ENCODE measurements around the gene ZMYND8. TPM values are rescaled to one million over a fixed set of nuclear protein-coding genes. Genes with fewer than 3 reads are reported as not detected.
"Not testable (repeated sequence)": the region's sequence is repeated elsewhere in the genome, so short reads cannot be mapped to it uniquely, and the experiment has no call there.

The ZMYND8 gene
- total RNA-seq, 2 experiments from 2014 or later, result 33.0 to 34.3 TPM

DNA sequence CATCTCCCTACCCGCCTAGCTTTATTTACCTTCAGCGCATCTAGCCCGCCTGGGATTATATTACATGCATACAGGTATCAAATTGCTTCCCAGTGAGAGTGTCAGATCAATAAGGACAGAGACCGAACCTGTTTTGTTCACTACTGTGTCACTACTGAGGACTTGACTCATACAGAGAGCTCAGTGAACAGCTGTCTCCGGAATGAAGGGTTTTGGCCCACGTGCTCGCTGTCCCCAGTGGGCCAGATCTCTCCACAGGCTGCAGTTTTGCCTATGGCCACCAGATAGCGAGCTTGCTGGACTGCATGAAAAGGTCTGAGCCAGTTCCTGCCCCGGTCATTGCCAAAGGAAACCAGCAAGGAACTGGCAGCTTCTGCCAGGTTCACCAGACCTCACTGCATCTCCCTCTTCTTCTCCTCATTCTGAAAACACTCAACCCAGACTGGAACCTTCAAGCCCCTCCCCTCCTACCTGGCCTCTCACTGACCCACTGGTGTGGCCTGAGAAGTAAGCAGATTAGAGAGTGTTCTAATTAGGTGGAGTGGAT is 150.8 kb downstream of the ZMYND8 start:
- ATAC-seq (ENCODE audit: poor library complexity) (peak; percentile 70), DNase-seq (peak in 5 of 14 experiments; percentile 27 to 68 (median 41))
- Mint-ChIP-seq H3K27me3 (no peaks in the 10 kb centered on the region), H3K4me3 (no peak overlapping the region), H3K4me1 (ENCODE audit: low read depth) (peaks cover 6% of the 10 kb centered on the region), H3K36me3 (ENCODE audit: low read depth) (peaks cover 22% of the 10 kb centered on the region), H3K27ac (no peak overlapping the region), H3K9me3 (no peaks in the 10 kb centered on the region)
- TF ChIP-seq, protein P1, sequence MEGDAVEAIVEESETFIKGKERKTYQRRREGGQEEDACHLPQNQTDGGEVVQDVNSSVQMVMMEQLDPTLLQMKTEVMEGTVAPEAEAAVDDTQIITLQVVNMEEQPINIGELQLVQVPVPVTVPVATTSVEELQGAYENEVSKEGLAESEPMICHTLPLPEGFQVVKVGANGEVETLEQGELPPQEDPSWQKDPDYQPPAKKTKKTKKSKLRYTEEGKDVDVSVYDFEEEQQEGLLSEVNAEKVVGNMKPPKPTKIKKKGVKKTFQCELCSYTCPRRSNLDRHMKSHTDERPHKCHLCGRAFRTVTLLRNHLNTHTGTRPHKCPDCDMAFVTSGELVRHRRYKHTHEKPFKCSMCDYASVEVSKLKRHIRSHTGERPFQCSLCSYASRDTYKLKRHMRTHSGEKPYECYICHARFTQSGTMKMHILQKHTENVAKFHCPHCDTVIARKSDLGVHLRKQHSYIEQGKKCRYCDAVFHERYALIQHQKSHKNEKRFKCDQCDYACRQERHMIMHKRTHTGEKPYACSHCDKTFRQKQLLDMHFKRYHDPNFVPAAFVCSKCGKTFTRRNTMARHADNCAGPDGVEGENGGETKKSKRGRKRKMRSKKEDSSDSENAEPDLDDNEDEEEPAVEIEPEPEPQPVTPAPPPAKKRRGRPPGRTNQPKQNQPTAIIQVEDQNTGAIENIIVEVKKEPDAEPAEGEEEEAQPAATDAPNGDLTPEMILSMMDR (IDR thresholded peaks at IDR 0.05), result peak; percentile 75
- no peak overlapping the region for H3K4me3 ChIP-seq (ENCODE audit: low read length)
- H3K4me1 ChIP-seq (ENCODE audit: insufficient read depth, low read length), result no peaks in the 10 kb centered on the region
- intact Hi-C loops (cut with DNase I, micrococcal nuclease), result loop anchor here in 1 of 2 experiments (2.0 kb wide), 1 partner anchor 179 kb away; no protein-coding TSS in a partner anchor
- H3K9me3 ChIP-seq (ENCODE audit: control insufficient read depth in 1 of 2, insufficient read depth in 1 of 2, low read length in 2 of 2), result no peaks in the 10 kb centered on the region
- ChIA-PET CTCF (interaction anchor here (0.5 to 1.5 kb wide), 5 partner anchors 9 to 1863 kb away, joined by 3 to 6 read pairs (median 4); no protein-coding TSS in a partner anchor), POLR2A (interaction anchor here (1.3 to 1.4 kb wide), 3 partner anchors 12 to 179 kb away, joined by 3 to 6 read pairs (median 3); no protein-coding TSS in a partner anchor)
- H3K36me3 ChIP-seq (ENCODE audit: insufficient read depth, low read length), result peaks cover 19% of the 10 kb centered on the region
- no peak overlapping the region for H3K27ac ChIP-seq (ENCODE audit: low read depth in 1 of 2, low read length in 2 of 2)
- H3K27me3 ChIP-seq (ENCODE audit: control insufficient read depth in 1 of 2, insufficient read depth in 2 of 2, low read length in 2 of 2), result no peaks in the 10 kb centered on the region

DNA sequence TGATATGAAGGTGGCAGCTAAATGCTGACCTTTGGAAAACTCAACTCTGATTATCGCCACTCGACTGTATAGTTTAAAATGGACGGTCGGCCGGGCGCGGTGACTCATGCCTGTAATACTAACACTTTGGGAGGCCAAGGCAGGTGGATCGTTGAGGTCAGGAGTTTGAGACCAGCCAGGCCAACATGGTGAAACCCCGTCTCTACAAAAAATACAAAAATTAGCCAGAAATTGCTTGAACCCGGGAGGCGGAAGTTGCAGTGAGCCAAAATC is 151.7 kb downstream of the ZMYND8 start:
- H3K4me3 Mint-ChIP-seq; H3K4me3 ChIP-seq (ENCODE audit: low read length); ATAC-seq (ENCODE audit: poor library complexity); H3K9me3 ChIP-seq (ENCODE audit: control insufficient read depth in 1 of 2, insufficient read depth in 1 of 2, low read length in 2 of 2); H3K27me3 Mint-ChIP-seq; H3K27me3 ChIP-seq (ENCODE audit: control insufficient read depth in 1 of 2, insufficient read depth in 2 of 2, low read length in 2 of 2); H3K4me1 Mint-ChIP-seq (ENCODE audit: low read depth); DNase-seq; H3K9me3 Mint-ChIP-seq; H3K4me1 ChIP-seq (ENCODE audit: insufficient read depth, low read length); H3K27ac Mint-ChIP-seq; H3K27ac ChIP-seq (ENCODE audit: low read depth in 1 of 2, low read length in 2 of 2): not testable (repeated sequence)
- intact Hi-C loops (cut with DNase I, micrococcal nuclease), result loop anchor here in 1 of 2 experiments (2.0 kb wide), 1 partner anchor 180 kb away; no protein-coding TSS in a partner anchor
- H3K36me3 ChIP-seq (ENCODE audit: insufficient read depth, low read length), result peaks cover 11% of the 10 kb centered on the region
- CTCF ChIA-PET, result interaction anchor here (1.5 kb wide), 1 partner anchor 179 kb away, joined by 6 read pairs; no protein-coding TSS in a partner anchor
- POLR2A ChIA-PET, result interaction anchor here (1.3 kb wide), 1 partner anchor 179 kb away, joined by 6 read pairs; no protein-coding TSS in a partner anchor
- H3K36me3 Mint-ChIP-seq (ENCODE audit: low read depth), result peaks cover 17% of the 10 kb centered on the region

DNA sequence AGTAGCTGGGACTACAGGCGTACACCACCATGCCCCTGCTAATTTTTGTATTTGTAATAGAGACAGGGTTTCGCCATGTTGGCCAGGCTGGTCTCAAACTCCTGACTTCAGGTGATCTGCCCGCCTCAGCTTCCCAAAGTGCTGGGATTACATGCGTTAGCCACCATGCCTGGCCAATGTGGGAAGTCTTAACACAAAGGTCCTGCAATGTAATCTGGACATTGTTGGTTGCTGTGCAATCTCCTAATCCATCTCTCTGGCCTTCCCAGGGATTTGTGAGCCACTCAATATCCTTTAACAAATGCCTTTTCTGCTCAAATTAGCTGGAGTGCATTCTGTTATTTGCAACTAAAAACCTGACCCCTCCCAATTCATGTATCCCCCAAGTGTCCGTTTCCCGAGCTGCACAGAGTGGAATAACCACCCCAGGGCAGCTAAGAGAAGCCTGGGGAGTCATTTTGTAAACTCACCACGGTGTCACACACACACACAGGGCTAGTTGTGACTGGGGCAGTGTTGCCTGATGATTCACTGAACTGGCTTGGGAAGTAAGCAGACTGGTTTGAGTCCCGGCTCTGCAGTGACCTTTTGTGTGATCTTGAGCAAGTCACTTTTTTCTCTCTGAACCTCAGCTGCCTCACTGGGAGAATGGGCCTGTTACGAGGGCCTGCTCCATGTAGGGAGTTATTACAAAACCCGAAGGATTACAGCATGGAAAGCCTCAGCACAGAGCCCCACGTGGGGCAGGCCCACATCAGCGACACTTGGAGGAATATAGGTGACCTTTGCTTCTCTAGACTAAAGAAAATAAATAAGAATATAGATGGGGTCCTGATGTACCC is 152.3 kb downstream of the ZMYND8 start:
- H3K4me1 ChIP-seq (ENCODE audit: insufficient read depth, low read length), result no peaks in the 10 kb centered on the region
- Mint-ChIP-seq H3K36me3 (ENCODE audit: low read depth) (peaks cover 12% of the 10 kb centered on the region), H3K27ac (no peak overlapping the region), H3K4me1 (ENCODE audit: low read depth) (peaks cover 6% of the 10 kb centered on the region), H3K9me3 (no peaks in the 10 kb centered on the region), H3K4me3 (no peak overlapping the region), H3K27me3 (no peaks in the 10 kb centered on the region)
- H3K27ac ChIP-seq (ENCODE audit: low read depth in 1 of 2, low read length in 2 of 2), result no peak overlapping the region
- TF ChIP-seq, protein P1 (IDR thresholded peaks at IDR 0.05), result no peak
- no peaks in the 10 kb centered on the region for H3K9me3 ChIP-seq (ENCODE audit: control insufficient read depth in 1 of 2, insufficient read depth in 1 of 2, low read length in 2 of 2)
- H3K36me3 ChIP-seq (ENCODE audit: insufficient read depth, low read length), result peaks cover 5% of the 10 kb centered on the region
- H3K4me3 ChIP-seq (ENCODE audit: low read length), result no peak overlapping the region
- DNase-seq (no peak), ATAC-seq (ENCODE audit: poor library complexity) (no peak)
- no peaks in the 10 kb centered on the region for H3K27me3 ChIP-seq (ENCODE audit: control insufficient read depth in 1 of 2, insufficient read depth in 2 of 2, low read length in 2 of 2)
- ChIA-PET POLR2A (no interaction called here), CTCF (interaction anchor here (1.5 kb wide), 1 partner anchor 179 kb away, joined by 6 read pairs; no protein-coding TSS in a partner anchor)
- intact Hi-C loops (cut with DNase I, micrococcal nuclease), result loop anchor here in 1 of 2 experiments (2.0 kb wide), 1 partner anchor 181 kb away; no protein-coding TSS in a partner anchor
